Superior temporal gyrus (tissue), 1 donor: ENCODE measurements around the gene CXCR6.
A peak's percentile ranks its signal among the peaks of the same experiment; 100 is the strongest.

Experiments
- DNase-seq: peaks from one replicate; pipeline ENCODE4 v3.0.0-alpha.2; 2016; ENCODE audit errors: extremely low spot score

Gene CXCR6

DNA sequence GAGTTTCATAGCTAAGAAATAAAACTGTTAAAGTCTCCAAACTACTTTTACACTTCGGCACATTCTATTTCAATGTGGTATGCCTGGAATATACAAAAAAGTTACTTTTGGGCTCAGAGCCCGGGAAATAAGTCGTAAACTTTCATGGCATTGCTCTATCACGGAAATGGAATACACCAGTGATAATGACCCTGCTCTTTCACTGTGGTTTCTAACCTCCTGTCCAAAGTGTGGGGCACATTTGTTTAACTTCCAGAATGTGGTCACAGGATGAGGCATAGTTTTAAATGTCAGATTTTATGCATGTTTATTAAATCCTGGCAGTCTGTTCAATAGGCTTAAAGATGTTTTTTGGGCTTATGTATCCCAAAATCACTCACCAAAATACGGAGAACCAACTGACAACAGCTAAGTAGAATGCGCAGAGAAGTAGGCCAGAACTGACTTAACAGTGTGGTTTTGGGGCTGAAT lies 5.1 kb downstream of the CXCR6 start:
- no peak for DNase-seq

GRCh38 chr3:45948881-45949280 lies 5.6 kb downstream of the CXCR6 start:
- DNase-seq: no peak

DNA sequence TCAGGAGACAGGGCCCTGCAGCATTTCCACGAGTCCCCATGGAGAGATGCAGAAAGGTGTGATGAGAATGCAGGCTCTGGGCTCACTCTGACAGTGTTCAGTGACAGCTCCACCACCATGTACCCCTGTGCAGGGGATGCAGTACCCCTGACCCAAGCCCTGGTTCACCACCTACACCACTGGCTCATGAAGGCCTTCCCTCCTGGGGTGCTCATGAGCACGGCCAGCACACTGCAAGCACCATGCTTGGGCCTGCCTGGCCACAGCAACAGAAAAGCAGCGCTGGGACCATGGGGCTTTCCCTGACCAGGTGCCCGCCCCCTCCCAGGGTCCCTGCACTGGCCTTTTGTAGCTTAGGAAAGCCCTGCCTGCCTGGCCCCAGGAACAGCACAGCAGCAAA lies 6.2 kb downstream of the CXCR6 start:
- no peak for DNase-seq

- DNase-seq: no peak
Measured at GRCh38 chr3:45950131-45950530, 6.9 kb downstream of the CXCR6 start.

- no peak for DNase-seq
Measured at GRCh38 chr3:45950686-45951600, 7.7 kb downstream of the CXCR6 start.

DNA sequence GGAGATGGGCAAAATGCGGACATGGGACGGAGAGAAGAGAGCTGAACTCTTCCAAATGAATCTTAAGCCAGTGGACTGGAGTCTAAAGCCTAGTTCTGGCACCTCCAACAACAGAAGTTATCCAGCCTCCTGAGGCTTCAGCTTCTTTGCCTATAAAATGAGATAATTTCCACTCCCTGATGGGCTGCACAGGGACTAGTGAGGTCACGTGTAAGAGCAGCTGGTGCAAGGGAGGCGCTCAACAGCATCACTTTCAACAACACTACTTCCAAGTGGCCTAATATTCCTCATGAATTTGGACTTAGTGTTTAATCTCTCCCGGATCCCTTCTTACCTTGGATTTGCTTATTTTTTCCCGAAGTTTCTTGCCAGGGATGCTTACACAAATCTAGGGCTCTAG lies 8.7 kb downstream of the CXCR6 start:
- DNase-seq: no peak

DNA sequence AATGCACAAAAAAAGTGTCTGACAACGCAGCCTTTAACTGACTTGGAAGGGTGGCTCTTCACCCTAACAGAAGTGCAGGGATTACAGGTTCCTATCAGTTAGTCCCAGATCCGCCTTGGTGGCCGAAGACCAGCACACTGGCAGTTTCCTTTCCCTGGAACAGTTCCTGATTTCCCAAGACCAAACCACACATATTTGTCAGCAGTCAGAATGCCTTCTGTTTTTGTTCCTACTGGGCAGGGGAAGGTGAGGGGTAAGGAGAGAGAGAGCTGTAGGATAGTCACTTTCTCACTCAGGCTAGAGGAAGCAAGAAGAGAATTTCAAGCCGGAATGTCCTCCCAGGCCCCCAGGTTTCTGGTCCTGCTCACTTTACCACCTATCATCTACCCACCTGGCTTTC lies 9.2 kb downstream of the CXCR6 start:
- DNase-seq: no peak

DNA sequence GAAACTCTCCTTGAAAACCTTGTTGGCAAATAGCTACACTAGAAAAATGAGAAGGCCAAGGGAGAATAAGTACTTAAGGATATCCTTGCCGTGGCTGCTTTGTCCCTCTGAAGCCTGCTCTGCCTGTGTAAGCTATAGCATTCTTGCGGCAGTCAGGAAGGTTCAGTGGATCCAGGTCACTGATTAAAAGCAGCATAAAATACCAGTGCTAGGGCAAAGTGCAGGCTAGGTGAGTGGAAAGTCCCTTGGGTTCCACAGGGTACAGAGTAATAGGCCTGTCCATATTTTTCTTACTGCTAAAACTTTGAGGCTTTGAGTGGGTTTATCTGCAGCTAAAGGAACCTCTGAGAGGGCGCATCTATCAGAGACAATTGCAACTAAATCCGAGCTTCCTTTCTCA lies 10.3 kb downstream of the CXCR6 start:
- no peak for DNase-seq

- no peak for DNase-seq
Measured at GRCh38 chr3:45954306-45954705, 11.0 kb downstream of the CXCR6 start.

DNA sequence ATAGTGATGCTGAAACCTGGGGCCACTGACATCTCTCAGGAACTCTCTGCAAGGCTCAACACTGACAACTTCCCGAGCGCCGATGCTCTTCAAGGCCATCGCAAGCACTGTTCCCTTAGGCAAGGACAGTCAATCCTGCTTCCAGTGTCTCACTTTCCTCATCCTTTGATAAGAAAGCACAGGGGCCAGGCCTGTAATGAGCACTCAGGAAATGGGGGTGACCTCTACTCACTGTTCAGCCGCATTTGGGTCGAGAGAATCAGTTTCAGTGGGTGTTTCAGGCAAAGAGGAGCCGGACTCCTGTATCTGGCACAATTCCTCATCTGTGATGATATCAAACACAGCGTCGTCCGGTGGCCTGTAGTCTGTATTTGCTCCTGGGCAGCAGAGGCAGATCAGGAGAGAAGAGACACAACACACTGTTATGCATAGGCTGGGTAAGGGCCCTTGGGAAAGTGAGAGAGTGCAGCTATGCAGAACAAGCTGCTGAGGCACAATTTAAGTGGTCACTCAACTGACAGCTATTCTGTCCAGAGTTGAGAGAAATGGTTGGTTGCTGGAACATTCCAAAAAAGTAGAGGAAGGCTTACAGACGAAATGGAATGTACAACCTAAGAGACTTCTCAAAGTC lies 11.9 kb downstream of the CXCR6 start:
- DNase-seq: no peak

- no peak for DNase-seq
Measured at GRCh38 chr3:45955706-45956105, 12.4 kb downstream of the CXCR6 start.

DNA sequence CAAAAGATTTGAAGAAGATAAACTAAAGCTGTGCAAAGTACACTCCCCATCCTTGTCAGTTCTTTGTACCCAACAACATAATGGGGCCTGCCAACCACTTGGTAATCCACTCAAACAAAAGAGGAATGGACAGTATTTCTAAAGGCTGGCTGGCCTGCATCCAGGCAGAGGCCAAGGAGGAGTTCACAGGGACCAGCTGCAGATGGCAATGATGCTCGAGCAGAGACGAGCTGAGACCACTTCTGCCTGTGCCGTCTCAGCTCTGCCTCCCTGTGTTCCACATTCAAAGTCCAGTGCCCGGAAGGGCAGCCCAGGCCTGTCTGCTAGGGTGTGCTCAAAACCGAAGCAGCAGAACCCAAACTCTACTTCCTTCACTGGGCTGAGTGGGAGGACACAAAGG lies 14.3 kb downstream of the CXCR6 start:
- peak; percentile 78 for DNase-seq

GRCh38 chr3:45958321-45958791 lies 15.1 kb downstream of the CXCR6 start:
- DNase-seq: no peak

DNA sequence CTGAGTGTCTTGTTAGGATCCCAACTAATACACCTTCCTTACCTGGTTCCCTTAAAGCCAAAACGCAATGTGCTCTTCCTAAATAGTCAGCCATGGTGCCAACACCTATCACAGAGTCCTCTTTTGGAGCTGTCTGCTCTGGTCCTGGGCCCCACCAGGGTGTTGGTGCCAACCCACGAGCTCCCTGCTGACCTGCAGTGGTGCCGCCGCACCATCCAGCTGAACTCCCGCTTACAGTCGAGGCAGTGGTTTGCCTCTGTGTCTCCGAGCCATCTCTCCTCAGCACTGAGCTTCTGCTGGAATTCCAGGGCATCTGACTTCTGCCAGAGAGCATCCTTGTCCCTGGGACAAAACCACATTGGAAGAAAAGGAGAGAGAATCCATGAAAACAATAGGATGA lies 15.9 kb downstream of the CXCR6 start:
- DNase-seq: no peak

GRCh38 chr3:45960289-45960688 lies 17.0 kb downstream of the CXCR6 start:
- no peak for DNase-seq

DNA sequence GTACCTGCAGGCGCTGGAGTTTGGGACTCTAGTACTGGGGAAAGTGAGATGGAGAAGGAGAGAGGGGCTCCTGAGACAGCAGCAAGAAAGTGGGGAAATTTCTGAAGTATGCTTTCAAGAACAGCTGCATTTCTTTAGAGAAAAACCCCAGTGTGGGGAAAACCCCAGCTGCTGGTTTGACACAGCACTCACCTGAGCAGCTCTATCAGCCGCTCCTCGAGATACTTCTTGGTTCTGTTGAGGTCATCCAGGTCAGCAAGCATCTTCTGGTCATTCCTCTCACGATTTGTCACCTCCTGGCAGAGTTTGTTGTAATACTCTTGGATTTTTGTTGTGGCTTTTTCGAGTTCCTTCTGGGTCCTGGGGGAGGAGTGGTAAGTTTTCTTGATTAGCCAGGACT lies 18.8 kb downstream of the CXCR6 start:
- DNase-seq: no peak

GRCh38 chr3:45964139-45964538 lies 20.9 kb downstream of the CXCR6 start:
- no peak for DNase-seq

- no peak for DNase-seq
Measured at GRCh38 chr3:45965253-45965652, 22.0 kb downstream of the CXCR6 start.

DNA sequence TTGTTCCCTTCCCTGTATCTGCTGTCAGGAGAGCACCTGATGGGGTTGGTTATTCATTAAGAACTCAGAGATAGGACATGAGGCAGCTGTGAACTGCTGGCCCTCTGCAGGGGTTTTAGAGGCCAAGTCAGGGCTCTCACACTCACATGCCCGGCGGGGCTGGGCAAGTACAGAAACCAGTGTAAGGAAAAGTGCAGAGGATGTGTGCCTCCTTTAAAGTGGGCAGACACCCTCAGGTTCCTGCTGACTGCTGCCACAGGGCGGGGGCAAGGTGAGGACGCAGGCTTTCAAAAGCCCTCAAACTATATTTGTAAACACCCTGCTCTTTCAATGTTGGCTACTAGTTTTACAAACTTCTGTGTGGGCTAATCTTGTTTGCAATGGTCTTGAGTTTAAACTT lies 22.4 kb downstream of the CXCR6 start:
- DNase-seq: no peak

- DNase-seq: no peak
Measured at GRCh38 chr3:45966371-45966791, 23.1 kb downstream of the CXCR6 start.

DNA sequence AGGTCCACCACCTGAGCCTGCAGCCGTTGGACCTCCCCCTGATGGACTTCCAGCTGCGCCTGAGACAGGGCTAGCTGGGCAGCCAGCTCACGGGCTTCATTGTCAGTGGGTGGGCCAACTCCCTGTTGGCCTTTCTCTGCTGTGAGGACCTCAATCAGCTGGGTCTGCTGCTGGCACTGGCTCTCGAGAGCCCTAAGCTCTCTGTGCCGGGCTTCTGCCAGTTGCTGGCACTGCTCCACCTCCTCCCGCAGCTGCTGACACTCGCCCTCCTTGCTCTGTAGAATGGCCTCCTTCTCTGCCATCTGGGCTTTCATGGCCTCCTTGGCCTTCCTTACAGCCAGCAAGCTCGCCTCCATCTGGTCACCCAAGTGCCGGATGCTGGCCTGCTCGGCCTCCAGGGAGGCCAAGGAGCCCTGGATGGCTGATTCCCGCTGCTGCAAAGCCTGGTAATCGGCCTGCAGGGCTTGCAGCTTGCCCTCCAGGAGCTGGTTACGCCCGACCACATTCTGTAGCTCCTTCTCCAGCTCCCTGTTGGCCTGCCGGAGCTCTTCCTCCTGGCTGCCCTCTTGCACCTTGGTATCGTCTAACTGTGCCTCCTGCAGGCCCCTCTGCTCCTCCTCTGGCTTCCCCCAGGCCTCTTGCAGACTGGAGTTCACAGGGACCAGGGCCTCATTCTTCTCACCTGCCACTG lies 23.8 kb downstream of the CXCR6 start:
- DNase-seq: peak; percentile 75

GRCh38 chr3:45967724-45968123 lies 24.5 kb downstream of the CXCR6 start:
- no peak for DNase-seq
